Subcutaneous abdominal adipose tissue (tissue), 5 donors: ENCODE results near the gene YBX1.
A peak's percentile ranks its signal among the peaks of the same experiment; 100 is the strongest.

Source experiments
- H3K27ac ChIP-seq: one replicate; pipeline ENCODE4 v1.7.0; 2013; ENCODE audit warnings: low read depth, mild to moderate bottlenecking, inconsistent platforms, low read length, moderate library complexity
- H3K27me3 ChIP-seq, 5 donors: one replicate each; pipeline ENCODE4 v1.7.0; 2013; ENCODE audit warnings: low read length in 5 of 5, inconsistent platforms in 1 of 5; ENCODE audit not compliant: control insufficient read depth in 5 of 5, insufficient read depth in 4 of 5
- H3K36me3 ChIP-seq, 5 donors: one replicate each; pipeline ENCODE4 v1.7.0; 2013; ENCODE audit warnings: low read length in 5 of 5; ENCODE audit not compliant: control insufficient read depth in 5 of 5, insufficient read depth in 5 of 5
- H3K4me1 ChIP-seq, 5 donors: one replicate each; pipeline ENCODE4 v1.7.0; 2013; ENCODE audit warnings: low read length in 5 of 5, mild to moderate bottlenecking in 3 of 5, moderate library complexity in 1 of 5; ENCODE audit not compliant: control insufficient read depth in 5 of 5, insufficient read depth in 5 of 5
- H3K4me3 ChIP-seq, 5 donors: one replicate each; pipeline ENCODE4 v1.7.0; 2013; ENCODE audit warnings: low read length in 5 of 5, low read depth in 1 of 5
- H3K9ac ChIP-seq, 5 donors: one replicate each; pipeline ENCODE4 v1.7.0; 2013; ENCODE audit warnings: low read length in 5 of 5, mild to moderate bottlenecking in 4 of 5, moderate library complexity in 3 of 5
- H3K9me3 ChIP-seq, 5 donors: one replicate each; pipeline ENCODE4 v1.7.0; 2013; ENCODE audit warnings: low read length in 5 of 5; ENCODE audit not compliant: control insufficient read depth in 5 of 5
- donor health status: healthy.
- donor health status: healthy.
- donor health status: healthy.
- donor health status: healthy.
- donor health status: healthy.

The YBX1 gene

DNA sequence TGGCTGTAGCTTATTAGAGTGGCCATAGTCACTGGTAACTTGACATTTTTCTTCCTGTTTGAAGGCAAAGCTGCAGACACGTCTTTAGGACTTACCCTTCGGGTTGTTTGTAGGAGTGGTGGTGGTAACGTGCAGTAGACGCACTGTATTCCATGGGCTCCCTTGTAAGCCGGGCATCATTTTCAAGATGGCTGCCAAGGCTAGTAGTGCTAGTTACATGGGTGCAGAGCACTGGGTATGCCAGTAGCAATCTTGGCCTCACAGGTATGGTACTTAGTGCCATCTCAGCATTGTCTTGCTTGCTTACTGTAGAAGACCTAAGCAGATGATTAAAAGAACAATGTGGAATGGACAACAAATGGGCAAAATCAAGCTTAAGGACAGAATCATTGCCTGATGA is 1.9 kb downstream of the YBX1 start:
- Histone ChIP-seq H3K27ac (no peak overlapping the region), H3K4me3 (peak overlapping the region; percentile 51 to 80 (median 76)), H3K4me1 (peaks cover 0 to 79% (median 71%) of the 10 kb centered on the region in 5 donors), H3K9me3 (no peaks in the 10 kb centered on the region), H3K36me3 (peaks cover 0 to 8% (median 4%) of the 10 kb centered on the region in 5 donors), H3K9ac (peak overlapping the region in 3 of 5 donors; percentile 48 to 88 (median 82)), H3K27me3 (no peaks in the 10 kb centered on the region)

DNA sequence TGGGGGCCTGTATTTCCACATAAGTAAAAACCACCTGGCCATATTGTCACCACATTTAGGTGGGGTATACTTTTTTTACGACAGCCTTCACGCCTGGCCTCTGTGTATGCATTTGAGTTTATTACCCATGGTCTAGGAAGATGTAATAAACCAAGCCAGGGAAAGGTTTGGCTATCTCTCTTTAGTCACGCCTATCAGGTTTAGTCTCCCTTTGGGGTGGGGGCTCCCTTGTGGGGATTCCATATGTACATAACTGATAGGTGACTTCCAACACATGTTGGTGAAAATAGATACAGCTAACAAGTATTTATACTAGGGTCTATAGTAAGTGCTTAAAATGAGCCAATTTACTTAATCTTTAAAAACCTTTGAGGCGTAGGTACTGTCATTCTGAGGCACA is 4.2 kb downstream of the YBX1 start:
- Histone ChIP-seq H3K9me3 (no peaks in the 10 kb centered on the region), H3K36me3 (peaks cover 0 to 8% (median 4%) of the 10 kb centered on the region in 5 donors), H3K27ac (no peak overlapping the region), H3K27me3 (no peaks in the 10 kb centered on the region), H3K4me3 (peak overlapping the region in 1 of 5 donors; percentile 15), H3K9ac (no peak overlapping the region), H3K4me1 (peaks cover 0 to 82% (median 67%) of the 10 kb centered on the region in 5 donors)

DNA sequence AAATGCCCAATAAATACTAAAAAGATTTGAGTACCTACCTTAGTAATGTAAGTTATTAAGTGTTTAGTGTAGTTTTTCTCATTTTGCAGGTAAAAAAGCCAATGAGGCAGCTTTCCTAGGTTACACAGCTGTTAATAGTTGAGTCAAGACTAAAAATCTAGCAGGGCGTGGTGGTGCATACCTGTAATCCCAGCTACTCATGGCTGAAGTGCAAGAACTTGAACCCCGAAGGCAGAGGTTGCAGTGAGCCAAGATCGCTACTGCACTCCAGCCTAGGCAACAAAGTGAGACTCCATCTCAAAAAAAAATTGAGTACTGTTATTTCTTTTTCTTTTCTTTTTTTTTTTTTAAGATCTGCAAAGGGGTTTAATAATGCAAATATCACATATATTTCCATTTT is 7.7 kb downstream of the YBX1 start:
- Histone ChIP-seq H3K9me3 (no peaks in the 10 kb centered on the region), H3K4me1 (peaks cover 0 to 65% (median 56%) of the 10 kb centered on the region in 5 donors), H3K9ac (no peak overlapping the region), H3K4me3 (no peak overlapping the region), H3K27me3 (no peaks in the 10 kb centered on the region), H3K36me3 (peaks cover 0 to 15% (median 9%) of the 10 kb centered on the region in 5 donors), H3K27ac (no peak overlapping the region)

DNA sequence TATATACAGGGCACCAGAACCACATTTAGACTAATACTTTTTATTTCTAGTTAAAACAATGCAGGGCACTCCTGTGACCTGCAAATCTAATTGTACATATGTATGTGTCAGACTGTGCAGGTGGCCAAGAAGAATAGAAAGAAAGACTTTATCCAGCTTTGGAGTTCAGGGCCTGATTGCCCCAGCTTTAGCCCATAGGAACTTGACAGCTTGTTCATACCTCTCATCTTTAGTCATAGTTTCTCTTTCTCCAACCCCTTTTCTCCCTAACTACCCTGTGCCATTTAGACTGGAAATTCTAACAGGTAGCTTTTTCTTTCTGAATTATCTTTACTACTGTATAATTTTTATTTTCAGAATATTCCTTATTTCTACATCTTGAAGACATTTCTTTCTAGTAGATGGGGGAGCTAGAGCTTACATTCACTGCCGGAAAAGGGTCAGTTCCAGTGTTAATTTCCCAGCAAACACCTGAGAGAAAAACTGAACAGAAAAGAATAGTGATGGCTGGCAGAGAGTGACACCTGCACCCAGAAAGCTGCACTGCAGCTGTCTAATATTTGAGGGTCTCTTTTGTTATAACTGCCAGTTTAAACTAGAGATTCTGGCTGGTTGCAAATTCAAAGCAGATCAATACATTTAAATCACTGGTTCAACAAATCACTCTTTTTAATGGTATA is 8.4 kb downstream of the YBX1 start:
- H3K27me3 ChIP-seq, result no peaks in the 10 kb centered on the region
- H3K9ac ChIP-seq, result no peak overlapping the region
- no peak overlapping the region for H3K27ac ChIP-seq
- no peaks in the 10 kb centered on the region for H3K9me3 ChIP-seq
- H3K4me3 ChIP-seq, result no peak overlapping the region
- H3K4me1 ChIP-seq, result peaks cover 0 to 58% (median 49%) of the 10 kb centered on the region in 5 donors
- H3K36me3 ChIP-seq, result peaks cover 0 to 22% (median 11%) of the 10 kb centered on the region in 5 donors

DNA sequence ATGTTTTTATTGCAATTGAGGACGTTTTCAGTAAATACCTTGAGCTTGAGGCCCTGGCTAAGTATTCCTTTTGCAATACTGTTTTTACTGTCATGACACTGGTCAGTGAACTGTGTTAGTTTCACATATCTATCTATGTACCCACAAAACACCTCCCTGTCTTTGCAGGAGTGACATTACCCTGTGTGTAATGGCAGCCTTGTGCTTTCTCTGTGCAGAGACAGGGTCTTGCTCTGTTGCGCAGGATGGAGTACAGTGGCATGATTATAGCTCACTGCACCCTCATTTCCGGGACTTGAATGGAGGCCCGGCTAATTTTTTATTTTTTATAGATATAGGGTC is 8.9 kb downstream of the YBX1 start:
- Histone ChIP-seq H3K27ac (no peak overlapping the region), H3K9ac (no peak overlapping the region), H3K9me3 (no peaks in the 10 kb centered on the region), H3K4me1 (peaks cover 0 to 53% (median 44%) of the 10 kb centered on the region in 5 donors), H3K27me3 (no peaks in the 10 kb centered on the region), H3K36me3 (peaks cover 3 to 23% (median 11%) of the 10 kb centered on the region in 5 donors), H3K4me3 (no peak overlapping the region)

DNA sequence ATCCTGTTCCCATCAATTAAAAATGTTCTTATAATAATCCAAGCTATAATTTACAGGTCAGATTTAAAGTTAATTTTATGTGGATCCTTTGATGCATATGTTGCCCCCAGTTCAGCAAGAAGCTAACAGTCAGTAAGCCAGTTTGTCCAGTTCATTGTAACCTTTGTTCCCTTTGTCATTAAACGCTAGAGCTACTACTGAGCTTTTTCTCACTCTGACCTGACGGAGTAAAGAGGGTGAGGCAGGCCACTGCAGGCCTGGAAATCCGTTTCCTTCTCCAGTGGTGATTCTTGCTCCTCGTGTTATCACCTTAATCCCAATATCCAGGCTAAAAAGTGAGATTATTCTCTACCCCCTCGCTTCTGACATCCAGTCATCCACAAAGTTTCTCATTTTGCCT is 10.2 kb downstream of the YBX1 start:
- Histone ChIP-seq H3K36me3 (peaks cover 16 to 36% (median 23%) of the 10 kb centered on the region in 5 donors), H3K27ac (no peak overlapping the region), H3K27me3 (no peaks in the 10 kb centered on the region), H3K4me1 (peaks cover 0 to 41% (median 34%) of the 10 kb centered on the region in 5 donors), H3K4me3 (no peak overlapping the region), H3K9me3 (no peaks in the 10 kb centered on the region), H3K9ac (peak overlapping the region in 2 of 5 donors; percentile 35 to 44)

DNA sequence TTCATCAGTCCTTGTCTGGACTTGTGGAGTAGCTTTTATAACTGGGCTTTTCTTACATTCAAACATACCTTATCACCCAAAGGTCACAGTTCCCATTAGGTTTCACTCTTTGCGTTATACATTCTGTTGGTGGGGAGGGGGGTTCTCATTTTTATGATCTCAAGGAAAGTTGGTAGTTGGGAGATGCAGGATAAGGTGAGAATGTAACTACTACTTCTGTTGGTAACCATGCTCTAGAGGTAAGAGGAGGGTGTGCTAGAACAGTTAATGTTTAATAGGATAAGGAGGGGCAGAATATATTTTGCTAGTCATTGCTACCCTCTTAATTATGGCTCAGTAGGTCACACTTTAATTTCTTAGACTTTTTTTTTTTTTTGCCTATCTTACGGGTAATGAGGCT is 10.7 kb downstream of the YBX1 start:
- Histone ChIP-seq H3K27ac (no peak overlapping the region), H3K27me3 (no peaks in the 10 kb centered on the region), H3K9me3 (no peaks in the 10 kb centered on the region), H3K9ac (peak overlapping the region in 2 of 5 donors; percentile 35 to 44), H3K36me3 (peaks cover 21 to 39% (median 24%) of the 10 kb centered on the region in 5 donors), H3K4me1 (peaks cover 0 to 38% (median 30%) of the 10 kb centered on the region in 5 donors), H3K4me3 (no peak overlapping the region)

DNA sequence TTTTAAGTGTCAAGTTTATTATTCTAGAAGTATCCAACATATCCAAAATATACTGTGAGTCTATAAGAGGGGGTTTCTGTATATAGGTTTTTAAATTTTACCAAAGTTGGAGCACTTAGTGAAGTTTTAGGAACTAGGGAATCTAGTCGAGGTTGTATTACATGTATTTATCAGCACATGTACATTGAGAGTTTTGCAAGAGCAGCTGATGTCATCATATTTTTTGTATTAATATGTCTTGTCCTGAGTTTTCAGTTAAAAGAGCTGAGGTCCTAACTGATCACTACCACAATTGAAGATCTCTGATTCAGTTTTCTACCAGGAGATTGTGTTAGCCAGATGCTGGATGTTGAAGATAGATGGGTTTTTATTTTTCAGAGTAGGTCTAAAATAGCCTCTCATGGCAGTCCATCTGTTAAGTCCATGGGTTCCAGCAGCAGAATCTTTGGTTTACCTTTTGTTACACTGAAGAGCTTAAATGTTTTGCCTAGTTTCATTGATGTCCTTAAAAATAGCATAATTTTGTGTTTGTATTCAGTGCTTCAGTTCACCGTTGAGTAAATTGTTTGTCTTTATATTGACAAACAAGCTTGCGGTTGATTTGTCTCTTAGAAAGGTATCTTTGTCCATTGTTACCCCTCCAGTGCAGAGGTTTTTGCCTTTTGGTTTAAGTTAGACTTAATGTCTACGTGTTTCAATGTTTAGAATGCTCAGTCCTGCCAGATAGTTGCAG is 16.0 kb downstream of the YBX1 start:
- Histone ChIP-seq H3K36me3 (peaks cover 54 to 88% (median 70%) of the 10 kb centered on the region in 5 donors), H3K9me3 (no peaks in the 10 kb centered on the region), H3K4me3 (no peak overlapping the region), H3K9ac (no peak overlapping the region), H3K4me1 (no peaks in the 10 kb centered on the region), H3K27ac (no peak overlapping the region), H3K27me3 (no peaks in the 10 kb centered on the region)

DNA sequence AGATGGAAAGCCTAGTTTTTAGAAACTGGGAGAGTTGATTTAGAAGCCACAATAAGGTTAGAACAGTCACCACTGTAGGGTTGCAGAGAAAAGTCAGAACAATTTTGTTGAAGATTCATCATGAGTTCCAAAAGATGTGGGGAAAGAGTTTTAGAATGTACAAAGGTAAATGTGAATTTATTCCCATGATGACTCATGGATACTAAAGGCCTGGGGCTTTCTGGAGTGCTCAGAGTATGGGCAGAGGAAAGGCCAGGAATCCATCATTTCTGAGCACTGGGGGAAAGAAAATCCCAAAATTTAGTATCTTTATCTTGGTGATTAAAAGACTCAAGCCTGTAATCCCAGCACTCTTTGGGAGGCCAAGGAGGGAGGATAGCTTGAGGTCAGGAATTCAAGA is 17.8 kb downstream of the YBX1 start:
- peaks cover 58 to 96% (median 82%) of the 10 kb centered on the region in 5 donors for H3K36me3 ChIP-seq
- H3K4me1 ChIP-seq, result no peaks in the 10 kb centered on the region
- no peak overlapping the region for H3K4me3 ChIP-seq
- no peaks in the 10 kb centered on the region for H3K9me3 ChIP-seq
- H3K9ac ChIP-seq, result no peak overlapping the region
- H3K27ac ChIP-seq, result no peak overlapping the region
- H3K27me3 ChIP-seq, result no peaks in the 10 kb centered on the region

DNA sequence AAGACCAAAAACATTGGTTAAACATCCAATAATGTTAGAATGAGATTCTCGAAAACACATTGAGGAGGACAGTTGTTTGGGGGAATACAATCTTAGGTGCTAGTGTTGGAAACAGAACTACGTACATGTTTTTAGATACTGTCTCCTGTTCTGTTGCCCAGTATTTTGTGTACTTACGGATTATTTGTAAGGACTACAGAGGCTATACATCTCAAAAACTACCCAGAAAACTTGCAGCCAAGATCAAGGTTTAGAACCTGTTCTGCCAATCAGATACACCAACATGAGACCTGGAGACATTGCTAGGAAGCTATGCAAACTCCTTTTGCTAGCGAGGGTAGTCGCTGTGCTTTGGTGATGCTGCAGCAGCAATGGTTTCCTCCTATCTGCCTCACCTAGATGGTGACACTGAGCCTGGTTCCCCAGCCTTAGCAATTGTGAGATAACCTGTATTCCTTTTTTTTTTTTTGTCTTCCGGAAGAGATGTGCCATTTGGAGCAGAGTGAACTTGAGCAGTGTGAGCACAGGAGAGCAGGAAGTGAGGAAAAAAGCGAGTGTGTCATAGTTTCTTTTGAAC is 21.8 kb downstream of the YBX1 start:
- H3K9me3 ChIP-seq, result no peaks in the 10 kb centered on the region
- H3K4me3 ChIP-seq, result no peak overlapping the region
- no peaks in the 10 kb centered on the region for H3K4me1 ChIP-seq
- H3K36me3 ChIP-seq, result peaks cover 45 to 78% (median 66%) of the 10 kb centered on the region in 5 donors
- H3K27me3 ChIP-seq, result no peaks in the 10 kb centered on the region
- H3K27ac ChIP-seq, result no peak overlapping the region
- no peak overlapping the region for H3K9ac ChIP-seq
